NCI-H2171 (cell line): ENCODE results near the gene TRAPPC1.

ENCODE experiments used
- DNase-seq: peaks from one replicate; lab custom pipeline; 2025; lab: John Stamatoyannopoulos, UW

TRAPPC1 gene

GRCh38 chr17:7897773-7898172, 34.0 kb downstream of the TRAPPC1 start:
- no peak for DNase-seq

DNA sequence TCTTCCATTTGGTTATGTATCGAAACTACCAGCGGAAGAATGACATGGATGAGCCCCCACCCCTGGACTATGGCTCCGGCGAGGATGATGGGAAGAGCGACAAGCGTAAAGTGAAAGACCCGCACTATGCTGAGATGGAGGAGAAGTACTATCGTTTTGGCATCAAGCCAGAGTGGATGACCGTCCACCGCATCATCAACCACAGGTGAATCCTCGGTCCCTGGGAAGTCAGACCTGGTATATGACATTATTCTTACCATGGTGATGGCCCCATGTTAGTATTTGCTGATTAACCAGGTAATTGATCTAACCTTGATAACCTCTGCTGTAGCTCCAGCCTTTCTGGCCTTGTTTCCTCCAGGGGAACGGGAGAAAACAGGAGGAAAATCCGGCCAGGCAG, 34.7 kb downstream of the TRAPPC1 start:
- DNase-seq, result no peak

- no peak for DNase-seq
Measured at GRCh38 chr17:7894866-7895265, 36.9 kb downstream of the TRAPPC1 start.

DNA sequence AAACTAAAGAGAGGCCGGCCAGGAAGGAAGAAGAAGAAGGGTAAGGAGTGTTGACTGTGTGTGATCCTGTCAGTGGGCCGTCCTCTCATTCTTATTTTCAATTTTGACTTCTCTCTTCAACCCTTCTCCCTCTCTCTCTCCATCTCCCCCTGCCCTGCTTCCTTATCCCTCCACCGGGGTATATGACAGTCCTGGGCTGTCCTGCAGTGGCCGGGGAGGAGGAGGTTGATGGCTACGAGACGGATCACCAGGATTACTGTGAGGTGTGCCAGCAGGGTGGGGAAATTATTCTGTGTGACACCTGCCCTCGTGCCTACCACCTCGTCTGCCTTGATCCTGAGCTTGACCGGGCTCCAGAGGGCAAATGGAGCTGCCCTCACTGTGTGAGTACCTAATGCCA, 37.5 kb downstream of the TRAPPC1 start:
- DNase-seq, result no peak

- DNase-seq, result no peak
Measured at GRCh38 chr17:7893187-7893880, 38.4 kb downstream of the TRAPPC1 start.

- DNase-seq, result peak; percentile 94
Measured at GRCh38 chr17:7889166-7889955, 42.4 kb downstream of the TRAPPC1 start.

- DNase-seq, result no peak
Measured at GRCh38 chr17:7888184-7888920, 43.4 kb downstream of the TRAPPC1 start, which contains the start of gene CHD3. Gene CHD3, plus strand, starts transcription at chr17:7888789. Its CDS starts 212 bp downstream, at chr17:7889001.

DNA sequence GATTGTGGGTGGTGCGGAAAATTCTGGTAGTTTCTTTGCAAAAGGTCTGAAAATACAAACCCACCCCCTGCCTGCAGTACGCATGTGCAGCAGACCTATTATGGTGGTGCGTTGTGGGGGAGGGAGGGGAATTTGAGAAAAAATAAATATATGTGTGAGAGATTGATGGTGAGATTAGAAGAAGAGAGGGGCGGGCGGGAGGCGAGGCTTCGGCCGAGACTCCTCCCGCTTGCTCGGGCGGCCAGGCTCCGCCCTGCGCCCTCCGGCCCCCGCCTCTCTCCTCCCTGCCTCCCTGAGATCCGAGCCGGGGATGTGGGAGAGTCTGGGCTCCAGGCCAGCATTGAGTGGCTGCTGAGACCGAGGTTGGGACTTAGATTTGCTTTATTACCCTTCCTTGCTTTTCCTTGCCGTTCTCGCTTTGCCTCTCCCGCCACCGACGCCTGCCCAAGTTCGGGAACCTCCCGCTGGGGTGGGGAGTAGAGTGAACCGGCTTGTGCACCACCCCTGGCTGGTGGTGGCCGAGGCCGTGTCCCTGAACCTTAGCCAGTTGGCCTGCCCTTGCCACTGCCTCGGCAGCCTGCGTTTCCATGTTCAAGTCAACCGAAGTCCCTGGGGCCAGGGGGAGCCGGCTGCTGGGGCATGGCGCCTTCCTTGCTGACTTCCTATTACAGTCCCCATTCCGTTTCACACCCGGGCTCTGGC, 44.1 kb downstream of the TRAPPC1 start:
- peak; percentile 94 for DNase-seq

DNA sequence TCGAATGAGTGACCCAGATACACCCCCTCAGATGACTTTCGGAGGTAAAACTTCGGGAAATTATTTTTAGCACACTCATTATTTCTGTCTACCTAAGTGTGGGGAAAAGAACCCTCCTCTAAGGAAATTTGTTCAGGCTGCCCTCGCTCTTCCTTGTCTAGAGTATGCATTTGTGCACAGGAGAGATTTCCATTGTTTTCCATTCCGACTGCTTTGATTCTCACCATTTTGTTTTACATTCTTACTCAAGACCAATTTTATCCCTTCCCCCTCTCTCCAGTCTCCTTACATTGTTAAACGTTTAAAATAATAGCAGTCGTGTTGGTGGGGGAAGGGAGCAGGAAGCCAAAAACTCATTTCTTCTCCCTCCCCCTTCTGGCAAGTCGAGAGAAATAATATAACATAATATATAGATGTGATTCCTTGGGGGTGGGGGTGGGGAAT, 44.7 kb downstream of the TRAPPC1 start:
- no peak for DNase-seq

- DNase-seq, result peak; percentile 27
Measured at GRCh38 chr17:7886227-7887037, 45.3 kb downstream of the TRAPPC1 start.

DNA sequence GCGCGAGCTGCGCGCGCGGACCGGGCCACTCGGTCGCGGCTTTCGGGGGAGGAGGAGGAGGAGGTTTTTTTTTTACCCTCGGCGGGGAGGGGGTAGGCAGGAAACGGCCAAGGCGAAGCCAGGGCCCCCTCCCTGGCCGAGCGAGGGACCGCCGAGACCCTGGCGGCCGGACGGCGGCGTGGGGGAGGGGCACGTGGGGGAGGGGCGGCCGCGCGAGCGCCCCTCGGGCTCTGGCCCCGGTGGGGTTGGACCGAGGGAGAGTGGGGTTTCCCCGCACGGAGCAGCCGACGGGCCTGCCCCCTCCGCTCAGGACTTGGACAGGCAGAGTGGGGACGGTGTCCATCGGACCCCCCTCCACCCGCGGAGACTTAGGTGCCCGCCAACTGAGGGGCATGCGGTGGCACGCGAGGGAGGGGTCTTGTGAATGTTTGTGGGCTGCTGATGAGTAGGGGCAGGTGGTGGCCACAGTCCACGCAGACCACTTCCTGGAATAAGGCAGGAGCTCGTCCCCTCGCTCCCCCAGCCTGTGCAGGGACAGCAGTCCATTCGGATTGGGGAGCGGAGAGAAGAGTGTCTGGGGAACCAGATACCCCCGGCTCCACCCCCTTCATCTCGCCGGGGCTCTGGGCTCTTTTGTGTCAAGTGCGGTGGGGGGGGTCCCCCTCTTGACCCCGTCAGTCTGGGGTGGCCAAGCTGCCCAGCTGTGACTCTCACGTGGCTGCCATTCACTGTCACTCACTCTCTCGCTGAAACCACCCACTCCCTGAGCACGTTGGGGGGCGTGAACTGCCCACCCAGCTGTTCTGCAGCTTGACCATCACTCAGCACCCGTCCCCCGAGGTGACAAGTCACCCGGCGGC, 46.1 kb downstream of the TRAPPC1 start:
- peak; percentile 45 for DNase-seq

- DNase-seq, result no peak
Measured at GRCh38 chr17:7884581-7885366, 47.0 kb downstream of the TRAPPC1 start.

- DNase-seq, result peak; percentile 59
Measured at GRCh38 chr17:7883781-7884386, 47.9 kb downstream of the TRAPPC1 start.

DNA sequence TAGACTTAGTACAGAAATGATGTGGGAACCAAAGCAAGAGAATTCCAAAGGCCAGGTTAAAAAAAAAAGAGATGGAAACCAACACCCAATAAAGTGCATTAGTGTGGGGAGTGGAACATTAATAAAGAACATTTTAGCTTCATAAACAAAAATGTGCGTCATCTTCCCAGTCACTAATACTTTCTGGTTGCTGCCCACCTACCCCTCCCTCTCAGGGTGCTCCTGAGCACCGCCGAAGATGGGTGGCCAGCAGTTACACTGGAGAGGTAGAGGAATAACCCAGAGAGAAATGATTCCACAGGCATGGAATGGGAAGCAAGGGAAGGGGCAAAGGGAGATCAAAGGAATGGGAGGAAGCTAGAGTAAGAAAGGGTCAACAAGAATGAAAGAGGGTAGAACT, 49.1 kb downstream of the TRAPPC1 start:
- DNase-seq, result no peak

GRCh38 chr17:7882068-7882467, 49.7 kb downstream of the TRAPPC1 start:
- DNase-seq, result peak; percentile 21

DNA sequence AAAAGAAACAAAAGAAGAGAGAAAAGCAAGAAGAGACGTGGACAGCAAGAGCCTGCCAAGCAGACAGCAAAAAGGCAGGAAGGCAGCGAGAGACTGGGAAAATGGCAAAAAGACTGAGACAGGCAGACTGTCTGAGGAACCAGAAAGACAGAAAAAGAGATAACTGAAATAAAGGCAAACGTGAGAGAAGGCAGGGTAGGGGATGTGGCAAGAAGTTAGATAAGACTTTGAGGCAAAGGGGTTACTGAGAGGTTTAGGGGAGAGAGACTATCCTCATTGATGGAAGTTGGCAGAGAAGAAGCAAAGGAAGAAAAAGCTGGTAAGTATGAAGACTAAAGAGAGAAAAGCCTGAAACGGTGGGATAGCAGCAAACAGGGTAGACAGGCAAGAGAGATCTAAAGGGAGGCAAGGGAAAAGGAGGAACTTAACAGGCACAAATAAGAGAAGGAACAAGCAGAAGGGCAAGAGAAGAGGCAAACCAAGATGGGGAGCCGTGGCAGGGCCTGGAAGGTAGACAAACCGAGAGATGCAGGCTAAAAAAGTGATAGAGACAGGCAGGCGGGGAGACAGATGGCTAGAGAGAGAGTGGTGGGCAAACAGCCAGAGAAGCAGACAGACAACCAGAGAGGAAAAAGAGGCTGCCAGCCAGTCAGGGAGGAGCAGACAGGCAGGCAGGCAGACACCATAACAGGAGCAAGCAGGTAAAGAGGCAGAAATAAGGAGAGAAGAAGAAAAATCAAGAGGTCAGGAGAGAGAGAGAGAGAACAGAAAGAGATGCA, 50.3 kb downstream of the TRAPPC1 start:
- DNase-seq, result peak; percentile 91
